Measurements from ENCODE around the gene HEXA. TPM values are rescaled to one million over a fixed set of nuclear protein-coding genes. Genes with fewer than 3 reads are reported as not detected.
A peak's percentile ranks its signal among the peaks of the same experiment; 100 is the strongest.

HEXA gene
- total RNA-seq, 1 donor: 122 TPM

DNA sequence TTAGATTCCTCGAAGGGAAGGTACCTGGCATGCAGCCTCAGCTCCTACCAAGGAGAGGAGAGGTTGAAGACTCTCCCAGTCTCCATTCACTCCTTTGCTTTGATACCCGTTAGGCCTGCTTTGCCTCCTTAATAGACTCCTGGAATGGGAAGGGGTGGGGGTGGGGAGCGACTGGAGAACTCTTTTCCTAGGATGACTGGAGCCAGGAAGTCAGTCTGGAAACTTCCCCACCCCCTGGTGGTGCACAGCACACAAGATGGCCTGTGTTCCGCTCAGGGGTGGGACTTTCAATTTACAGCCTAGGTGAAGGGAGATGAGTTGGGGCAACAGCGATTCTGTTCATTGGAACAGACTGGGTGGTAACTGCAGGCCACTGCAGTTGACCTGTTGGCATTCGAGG is 34.5 kb downstream of the HEXA start:
- H3K79me2 ChIP-seq (ENCODE audit: insufficient read depth, low read length): no peaks in the 10 kb centered on the region
- TF ChIP-seq, protein P1, sequence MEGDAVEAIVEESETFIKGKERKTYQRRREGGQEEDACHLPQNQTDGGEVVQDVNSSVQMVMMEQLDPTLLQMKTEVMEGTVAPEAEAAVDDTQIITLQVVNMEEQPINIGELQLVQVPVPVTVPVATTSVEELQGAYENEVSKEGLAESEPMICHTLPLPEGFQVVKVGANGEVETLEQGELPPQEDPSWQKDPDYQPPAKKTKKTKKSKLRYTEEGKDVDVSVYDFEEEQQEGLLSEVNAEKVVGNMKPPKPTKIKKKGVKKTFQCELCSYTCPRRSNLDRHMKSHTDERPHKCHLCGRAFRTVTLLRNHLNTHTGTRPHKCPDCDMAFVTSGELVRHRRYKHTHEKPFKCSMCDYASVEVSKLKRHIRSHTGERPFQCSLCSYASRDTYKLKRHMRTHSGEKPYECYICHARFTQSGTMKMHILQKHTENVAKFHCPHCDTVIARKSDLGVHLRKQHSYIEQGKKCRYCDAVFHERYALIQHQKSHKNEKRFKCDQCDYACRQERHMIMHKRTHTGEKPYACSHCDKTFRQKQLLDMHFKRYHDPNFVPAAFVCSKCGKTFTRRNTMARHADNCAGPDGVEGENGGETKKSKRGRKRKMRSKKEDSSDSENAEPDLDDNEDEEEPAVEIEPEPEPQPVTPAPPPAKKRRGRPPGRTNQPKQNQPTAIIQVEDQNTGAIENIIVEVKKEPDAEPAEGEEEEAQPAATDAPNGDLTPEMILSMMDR (IDR thresholded peaks at IDR 0.05; ENCODE audit: extremely low read depth, low read depth, low read length): peak; percentile 15
- peaks cover 21% of the 10 kb centered on the region for H3K36me3 ChIP-seq (ENCODE audit: insufficient read depth, low read length)
- H3K4me2 ChIP-seq (ENCODE audit: insufficient read depth, low read length): no peak overlapping the region
- H3K27ac ChIP-seq (ENCODE audit: low read depth, low read length): no peak overlapping the region
- H3K27me3 ChIP-seq (ENCODE audit: insufficient read depth, low read length): no peaks in the 10 kb centered on the region
- H3K4me3 ChIP-seq (ENCODE audit: insufficient read depth, low read length): no peak overlapping the region
- H3K4me1 ChIP-seq (ENCODE audit: insufficient read depth, low read length): peaks cover 18% of the 10 kb centered on the region
- H4K20me1 ChIP-seq (ENCODE audit: insufficient read depth, low read length): no peaks in the 10 kb centered on the region
- no peaks in the 10 kb centered on the region for H3K9me3 ChIP-seq (ENCODE audit: low read depth, low read length)
- no peak for DNase-seq (ENCODE audit: insufficient read length, low spot score, missing footprints)
- no peak overlapping the region for H2AFZ ChIP-seq (ENCODE audit: low read length)

DNA sequence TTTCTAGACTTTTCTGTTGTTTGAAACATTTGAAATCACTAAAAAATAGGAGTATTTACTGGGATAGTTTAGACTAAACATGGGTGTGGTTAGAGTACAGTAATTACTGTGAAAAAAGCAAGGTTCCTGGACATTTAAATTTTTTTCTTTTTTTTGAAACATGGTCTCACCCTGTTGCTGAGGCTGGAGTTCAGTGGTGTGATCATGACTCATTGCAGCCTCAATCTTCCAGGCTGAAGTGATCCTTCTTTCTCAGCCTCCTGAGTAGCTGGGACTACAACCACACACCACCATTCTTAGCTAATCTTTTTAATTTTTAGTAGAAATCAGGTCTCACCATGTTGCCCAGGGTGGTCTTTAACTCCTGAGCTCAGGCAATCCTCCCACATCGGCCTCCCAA is 35.4 kb downstream of the HEXA start:
- TF ChIP-seq, protein P1 (IDR thresholded peaks at IDR 0.05; ENCODE audit: extremely low read depth, low read depth, low read length): no peak
- Histone ChIP-seq H3K4me2 (ENCODE audit: insufficient read depth, low read length) (peak overlapping the region; percentile 47), H3K4me1 (ENCODE audit: insufficient read depth, low read length) (peaks cover 18% of the 10 kb centered on the region), H3K79me2 (ENCODE audit: insufficient read depth, low read length) (no peaks in the 10 kb centered on the region), H3K4me3 (ENCODE audit: insufficient read depth, low read length) (no peak overlapping the region), H4K20me1 (ENCODE audit: insufficient read depth, low read length) (no peaks in the 10 kb centered on the region), H3K36me3 (ENCODE audit: insufficient read depth, low read length) (peaks cover 11% of the 10 kb centered on the region), H3K27ac (ENCODE audit: low read depth, low read length) (peak overlapping the region; percentile 80), H3K27me3 (ENCODE audit: insufficient read depth, low read length) (no peaks in the 10 kb centered on the region), H3K9me3 (ENCODE audit: low read depth, low read length) (no peaks in the 10 kb centered on the region), H2AFZ (ENCODE audit: low read length) (no peak overlapping the region)
- DNase-seq (ENCODE audit: insufficient read length, low spot score, missing footprints): no peak

DNA sequence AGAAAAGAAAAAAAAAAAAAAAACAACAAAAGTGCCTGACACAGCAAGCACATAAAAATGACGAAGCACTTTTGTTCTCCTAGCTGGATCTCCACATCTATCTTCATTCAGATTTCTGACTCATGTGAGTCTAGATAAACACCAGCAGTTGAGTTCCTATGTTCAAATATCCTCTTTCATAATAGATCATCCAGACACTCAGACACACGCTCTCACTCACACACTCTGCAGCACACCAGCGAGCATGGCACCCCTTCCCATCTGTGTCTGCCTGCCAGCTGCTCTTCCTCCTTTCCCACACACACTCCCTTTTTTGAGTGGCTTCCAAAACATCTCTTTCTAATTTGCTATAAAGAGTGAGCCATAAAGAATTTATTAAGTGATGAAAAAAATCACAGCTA is 36.0 kb downstream of the HEXA start:
- peaks cover 18% of the 10 kb centered on the region for H3K4me1 ChIP-seq (ENCODE audit: insufficient read depth, low read length)
- H3K9me3 ChIP-seq (ENCODE audit: low read depth, low read length): no peaks in the 10 kb centered on the region
- peaks cover 6% of the 10 kb centered on the region for H3K36me3 ChIP-seq (ENCODE audit: insufficient read depth, low read length)
- H3K4me2 ChIP-seq (ENCODE audit: insufficient read depth, low read length): peak overlapping the region; percentile 47
- no peak overlapping the region for H2AFZ ChIP-seq (ENCODE audit: low read length)
- no peak overlapping the region for H3K4me3 ChIP-seq (ENCODE audit: insufficient read depth, low read length)
- no peaks in the 10 kb centered on the region for H4K20me1 ChIP-seq (ENCODE audit: insufficient read depth, low read length)
- DNase-seq (ENCODE audit: insufficient read length, low spot score, missing footprints): peak; percentile 90
- H3K27ac ChIP-seq (ENCODE audit: low read depth, low read length): peak overlapping the region; percentile 80
- TF ChIP-seq, protein P1 (IDR thresholded peaks at IDR 0.05; ENCODE audit: extremely low read depth, low read depth, low read length): no peak
- H3K27me3 ChIP-seq (ENCODE audit: insufficient read depth, low read length): no peaks in the 10 kb centered on the region
- no peaks in the 10 kb centered on the region for H3K79me2 ChIP-seq (ENCODE audit: insufficient read depth, low read length)

DNA sequence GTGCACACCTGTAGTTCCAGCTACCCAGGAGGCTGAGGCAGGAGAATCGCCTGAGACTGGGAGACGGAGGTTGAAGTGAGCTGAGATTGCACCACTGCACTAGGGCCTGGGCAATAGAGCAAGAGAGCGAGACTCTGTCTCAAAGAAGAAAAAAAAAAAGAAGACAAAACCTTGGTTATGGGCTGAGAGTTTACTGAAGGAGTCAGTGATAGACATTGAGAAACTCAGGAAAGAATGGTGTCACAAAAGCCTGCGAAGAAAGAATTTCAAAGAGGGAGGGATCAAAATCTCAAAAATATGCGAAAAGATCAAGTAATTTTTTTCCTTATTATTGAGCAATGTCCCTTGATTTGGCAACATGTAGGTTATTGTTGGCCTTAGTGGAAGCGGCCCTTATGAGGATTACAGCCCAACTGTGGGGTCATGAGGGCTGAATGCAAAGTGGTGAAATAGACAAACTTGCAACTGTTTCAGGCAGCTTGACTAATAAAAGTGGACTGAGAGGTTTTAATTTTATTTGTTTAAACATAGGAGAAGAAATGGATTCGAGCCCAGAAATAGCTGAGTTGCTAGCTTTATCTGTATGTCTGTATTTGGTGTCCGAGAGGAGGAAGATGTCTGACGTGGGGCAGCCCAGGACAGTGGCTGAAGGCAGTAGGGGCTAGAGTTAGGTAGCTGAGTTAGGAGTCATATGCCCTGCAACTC is 37.0 kb downstream of the HEXA start:
- TF ChIP-seq, protein P1 (IDR thresholded peaks at IDR 0.05; ENCODE audit: extremely low read depth, low read depth, low read length): no peak
- peaks cover 18% of the 10 kb centered on the region for H3K4me1 ChIP-seq (ENCODE audit: insufficient read depth, low read length)
- H3K79me2 ChIP-seq (ENCODE audit: insufficient read depth, low read length): no peaks in the 10 kb centered on the region
- H2AFZ ChIP-seq (ENCODE audit: low read length): no peak overlapping the region
- H3K4me2 ChIP-seq (ENCODE audit: insufficient read depth, low read length): peak overlapping the region; percentile 44
- peak overlapping the region; percentile 0 for H3K4me3 ChIP-seq (ENCODE audit: insufficient read depth, low read length)
- H3K36me3 ChIP-seq (ENCODE audit: insufficient read depth, low read length): no peaks in the 10 kb centered on the region
- no peak for DNase-seq (ENCODE audit: insufficient read length, low spot score, missing footprints)
- H3K27me3 ChIP-seq (ENCODE audit: insufficient read depth, low read length): no peaks in the 10 kb centered on the region
- H3K9me3 ChIP-seq (ENCODE audit: low read depth, low read length): no peaks in the 10 kb centered on the region
- peak overlapping the region; percentile 80 for H3K27ac ChIP-seq (ENCODE audit: low read depth, low read length)
- no peaks in the 10 kb centered on the region for H4K20me1 ChIP-seq (ENCODE audit: insufficient read depth, low read length)
